GM23248 (cell line): ENCODE results near the gene EIF3B.

ENCODE experiments used
- EZH2 ChIP-seq: fragments of 200-600 bp; sonication (generic); IDR thresholded peaks from 2 replicates; pipeline ENCODE4 v1.6.1; 2018; ENCODE audit warnings: antibody characterized with exemption, mild to moderate bottlenecking; ENCODE audit not compliant: insufficient read depth, poor library complexity, severe bottlenecking
- EZH2phosphoT487 ChIP-seq: fragments of 200-600 bp; sonication (generic); IDR thresholded peaks from 2 replicates; pipeline ENCODE4 v1.6.1; 2018; ENCODE audit warnings: antibody characterized with exemption, moderate library complexity, mild to moderate bottlenecking, low read depth; ENCODE audit not compliant: insufficient read depth

- TF ChIP-seq EZH2 (no peak), EZH2phosphoT487 (no peak)
Measured at GRCh38 chr7:2379161-2379560, 24.5 kb downstream of the EIF3B start.
